OCI-M1 (cell line): ENCODE results near the gene GPD2.
A peak's percentile ranks its signal among the peaks of the same experiment; 100 is the strongest.

Experiments used
- DNase-seq: peaks from one replicate; lab custom pipeline; 2025; lab: John Stamatoyannopoulos, UW

The GPD2 gene

GRCh38 chr2:156436497-156437085 lies 412 bp downstream of the GPD2 start:
- peak; percentile 76 for DNase-seq

- DNase-seq: peak; percentile 65
These were observed 1.2 kb downstream of the GPD2 start for GRCh38 chr2:156437272-156437930.

GRCh38 chr2:156437931-156438410 lies 1.8 kb downstream of the GPD2 start:
- no peak for DNase-seq

GRCh38 chr2:156443089-156443488 lies 6.9 kb downstream of the GPD2 start:
- DNase-seq: no peak

- DNase-seq: peak; percentile 32
These were observed 9.4 kb downstream of the GPD2 start for GRCh38 chr2:156445296-156446220.

GRCh38 chr2:156447761-156448160 lies 11.6 kb downstream of the GPD2 start:
- DNase-seq: no peak

- no peak for DNase-seq
These were observed 12.6 kb downstream of the GPD2 start for GRCh38 chr2:156448766-156449165.

GRCh38 chr2:156452971-156453370 lies 16.8 kb downstream of the GPD2 start:
- no peak for DNase-seq

GRCh38 chr2:156455361-156455975 lies 19.3 kb downstream of the GPD2 start:
- no peak for DNase-seq

- DNase-seq: no peak
These were observed 20.4 kb downstream of the GPD2 start for GRCh38 chr2:156456616-156457015.

GRCh38 chr2:156457523-156458517 lies 21.6 kb downstream of the GPD2 start:
- no peak for DNase-seq

GRCh38 chr2:156459720-156460119 lies 23.5 kb downstream of the GPD2 start:
- no peak for DNase-seq

GRCh38 chr2:156464106-156464505 lies 27.9 kb downstream of the GPD2 start:
- DNase-seq: no peak

- no peak for DNase-seq
These were observed 29.4 kb downstream of the GPD2 start for GRCh38 chr2:156465573-156465972.

- peak; percentile 31 for DNase-seq
These were observed 30.7 kb downstream of the GPD2 start for GRCh38 chr2:156466739-156467405.

GRCh38 chr2:156470975-156471583 lies 34.9 kb downstream of the GPD2 start:
- peak; percentile 60 for DNase-seq

- DNase-seq: no peak
These were observed 35.6 kb downstream of the GPD2 start for GRCh38 chr2:156471762-156472161.

- no peak for DNase-seq
These were observed 36.5 kb downstream of the GPD2 start for GRCh38 chr2:156472686-156473085.

- DNase-seq: peak; percentile 21
These were observed 37.3 kb downstream of the GPD2 start for GRCh38 chr2:156473445-156473844.

- no peak for DNase-seq
These were observed 38.2 kb downstream of the GPD2 start for GRCh38 chr2:156474401-156474800.
